NCI-H774 (cell line): ENCODE measurements around the gene SLC45A3.
A peak's percentile ranks its signal among the peaks of the same experiment; 100 is the strongest.
"Not testable (repeated sequence)": the region's sequence is repeated elsewhere in the genome, so short reads cannot be mapped to it uniquely, and the experiment has no call there.

Experiments
- DNase-seq: peaks from one replicate; lab custom pipeline; 2025; lab: John Stamatoyannopoulos, UW

Gene SLC45A3, protein sequence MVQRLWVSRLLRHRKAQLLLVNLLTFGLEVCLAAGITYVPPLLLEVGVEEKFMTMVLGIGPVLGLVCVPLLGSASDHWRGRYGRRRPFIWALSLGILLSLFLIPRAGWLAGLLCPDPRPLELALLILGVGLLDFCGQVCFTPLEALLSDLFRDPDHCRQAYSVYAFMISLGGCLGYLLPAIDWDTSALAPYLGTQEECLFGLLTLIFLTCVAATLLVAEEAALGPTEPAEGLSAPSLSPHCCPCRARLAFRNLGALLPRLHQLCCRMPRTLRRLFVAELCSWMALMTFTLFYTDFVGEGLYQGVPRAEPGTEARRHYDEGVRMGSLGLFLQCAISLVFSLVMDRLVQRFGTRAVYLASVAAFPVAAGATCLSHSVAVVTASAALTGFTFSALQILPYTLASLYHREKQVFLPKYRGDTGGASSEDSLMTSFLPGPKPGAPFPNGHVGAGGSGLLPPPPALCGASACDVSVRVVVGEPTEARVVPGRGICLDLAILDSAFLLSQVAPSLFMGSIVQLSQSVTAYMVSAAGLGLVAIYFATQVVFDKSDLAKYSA

DNA sequence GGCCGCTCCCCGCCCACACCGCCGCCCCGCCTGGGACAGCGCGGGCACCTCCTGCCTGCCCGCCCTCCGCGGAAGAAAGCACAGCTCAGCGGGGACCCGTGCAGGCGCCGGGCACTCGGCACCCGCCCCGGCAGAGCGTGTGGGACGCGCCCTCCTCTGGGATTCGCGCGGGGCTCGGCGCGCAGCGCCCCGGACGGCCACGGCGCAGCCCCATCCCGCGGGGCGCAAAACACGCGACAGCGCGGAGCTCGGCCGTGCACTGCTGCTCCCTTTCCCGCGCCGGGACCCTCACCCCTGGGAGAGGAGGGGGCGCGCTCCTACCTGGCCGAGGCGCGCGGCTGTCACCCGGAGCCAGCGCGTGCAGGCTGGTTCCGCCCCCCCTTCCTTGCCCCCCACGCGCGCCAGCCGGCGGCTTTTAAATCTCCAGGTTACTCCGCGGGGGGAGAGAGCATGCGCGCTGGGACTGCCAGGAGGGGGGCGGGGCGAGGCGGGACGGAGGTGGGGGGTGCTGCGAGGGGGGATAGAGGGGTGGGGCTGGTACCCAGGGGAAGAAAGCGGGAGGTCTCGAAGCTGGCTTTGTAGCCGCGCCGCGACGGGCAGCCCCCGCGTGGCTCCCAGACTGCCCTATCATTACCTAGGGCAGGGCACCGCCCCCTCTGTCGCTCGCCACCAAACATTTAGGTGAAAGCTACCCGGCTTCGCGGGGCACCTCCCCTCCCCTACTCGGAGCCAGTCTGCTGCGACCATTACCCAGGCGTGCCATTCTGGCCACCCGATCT, at the start of gene SLC45A3:
SLC45A3 (minus strand) TSS at position 437 of the 779 bp plus-strand sequence. CDS start 15,853 bp downstream, outside the sequence.
- peak; percentile 53 for DNase-seq

DNA sequence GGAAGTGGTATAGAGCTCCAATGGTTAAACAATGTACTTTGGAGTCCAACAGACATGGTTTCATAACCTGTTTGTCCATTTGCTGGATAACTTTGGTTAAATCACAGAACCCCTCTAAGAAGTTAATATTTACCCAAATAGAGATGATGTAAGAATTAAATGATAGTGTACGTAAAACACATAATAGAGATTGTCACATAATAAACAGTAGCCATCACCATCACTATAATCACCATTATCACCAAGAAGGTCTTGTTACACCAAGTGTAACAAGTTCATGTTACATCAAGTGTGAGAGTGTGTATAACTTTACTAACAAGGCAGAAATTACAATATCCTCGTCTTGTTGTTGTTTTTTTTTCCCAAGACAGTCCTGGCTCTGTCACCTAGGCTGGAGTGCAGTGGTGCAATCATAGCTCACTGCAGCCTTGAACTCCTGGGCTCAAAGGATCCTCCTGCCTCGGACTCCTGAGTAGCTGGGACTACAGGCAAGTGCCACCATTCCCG, 46.4 kb upstream of the SLC45A3 start:
- DNase-seq, result no peak

DNA sequence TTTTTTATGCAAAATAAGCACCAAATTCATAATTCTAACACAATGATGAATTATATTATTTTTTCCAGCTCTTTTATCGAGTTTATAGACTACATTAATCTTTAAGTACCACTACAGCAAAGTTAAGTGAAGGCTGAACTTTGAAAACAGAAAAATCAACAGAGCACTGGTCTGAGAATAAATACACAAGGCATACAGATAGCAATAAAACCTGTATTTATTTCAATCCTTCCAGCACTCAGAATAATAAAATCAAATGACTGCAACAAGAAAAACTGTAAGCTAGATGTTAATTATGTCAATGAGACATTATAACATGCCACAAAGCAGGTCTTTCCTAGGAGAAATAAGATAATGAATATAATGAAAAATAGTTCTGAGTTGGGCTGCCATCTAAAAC, 45.2 kb upstream of the SLC45A3 start:
- no peak for DNase-seq

DNA sequence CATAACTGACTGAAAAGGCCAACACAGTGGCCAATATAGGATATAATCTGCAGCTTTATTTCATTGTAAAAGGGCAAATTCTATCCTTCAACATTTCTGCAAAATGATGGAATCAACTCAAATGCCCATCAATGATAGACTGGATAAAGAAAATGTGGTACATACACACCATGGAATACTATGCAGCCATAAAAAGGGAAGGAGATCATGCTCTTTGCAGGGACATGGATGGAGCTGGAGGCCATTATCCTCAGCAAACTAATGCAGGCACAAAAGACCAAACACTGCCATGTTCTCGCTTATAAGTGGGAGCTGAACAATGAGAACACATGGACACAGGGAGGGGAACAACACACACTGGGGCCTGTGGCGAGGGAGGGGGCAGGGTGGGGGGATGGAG, 40.4 kb upstream of the SLC45A3 start:
- not testable (repeated sequence) for DNase-seq

DNA sequence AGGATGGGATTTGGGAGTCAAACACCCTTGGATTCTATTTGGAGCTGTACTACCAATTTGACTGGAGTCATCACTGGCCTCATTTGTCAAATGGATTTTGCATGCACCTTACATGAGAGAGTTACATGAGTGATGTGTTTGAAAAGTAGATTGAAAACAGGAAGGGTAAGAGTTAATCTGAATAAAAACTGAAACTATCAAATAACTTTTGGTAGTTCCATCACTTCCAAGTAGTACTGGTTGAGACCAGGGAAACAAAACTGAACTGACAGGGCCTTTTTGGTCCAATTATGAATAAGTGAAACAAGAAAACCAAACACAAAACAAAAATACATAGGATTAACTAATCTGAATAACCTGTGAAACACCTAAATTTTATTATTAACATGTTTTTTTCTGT, 39.5 kb upstream of the SLC45A3 start:
- no peak for DNase-seq

DNA sequence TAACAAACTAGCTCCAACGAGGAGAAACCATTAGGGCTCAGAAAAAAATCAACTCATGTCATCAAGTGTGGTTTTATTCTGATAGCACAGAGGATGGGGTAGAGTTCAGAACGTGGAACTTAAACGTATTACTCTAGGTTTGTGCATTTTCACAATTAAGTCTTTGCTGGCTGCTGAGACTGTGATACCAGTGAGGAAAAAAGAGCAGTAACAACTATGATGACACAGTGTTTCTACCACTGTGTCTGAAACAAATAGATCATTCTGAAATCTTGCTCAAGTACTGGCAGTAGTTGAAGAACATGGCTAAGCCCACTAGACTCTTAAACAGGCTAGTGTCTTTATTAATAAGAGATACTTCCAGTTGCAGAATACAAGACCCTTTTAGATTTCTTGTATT, 38.7 kb upstream of the SLC45A3 start:
- no peak for DNase-seq

DNA sequence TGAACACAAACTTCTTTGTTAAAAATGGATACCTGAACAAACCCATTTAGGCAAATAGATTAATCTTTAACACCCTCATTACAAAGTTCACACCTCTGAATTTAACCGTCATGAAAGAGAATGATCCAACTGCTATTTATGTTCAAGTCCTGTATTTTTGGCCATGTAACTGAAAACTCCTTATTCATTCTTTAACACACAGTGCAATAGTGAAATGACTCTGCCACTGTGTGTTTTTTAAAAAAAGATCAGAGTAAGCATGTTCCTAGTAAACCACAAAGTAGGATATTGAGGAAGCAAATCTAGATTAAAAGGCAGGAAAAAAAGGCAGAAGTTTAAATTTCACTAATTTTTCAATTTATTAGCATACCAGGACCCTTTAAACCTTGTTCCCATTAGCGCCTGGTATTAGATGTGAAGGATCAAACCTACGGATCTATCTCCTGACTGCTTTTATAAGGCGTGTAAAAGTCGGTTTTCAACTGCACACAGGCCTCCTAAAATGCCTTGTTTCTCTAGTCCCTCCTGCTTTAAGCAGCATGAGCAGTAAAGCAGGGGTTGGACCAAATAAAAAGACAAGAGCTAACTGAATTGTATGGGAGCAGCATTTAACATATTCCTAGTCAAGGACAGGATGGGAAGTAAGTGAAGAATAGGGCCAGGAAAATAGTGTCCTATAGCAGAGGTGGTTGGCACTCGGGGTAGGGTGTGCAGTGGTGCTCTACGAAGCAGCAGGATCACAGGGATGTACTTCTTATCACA, 36.2 kb upstream of the SLC45A3 start:
- no peak for DNase-seq

DNA sequence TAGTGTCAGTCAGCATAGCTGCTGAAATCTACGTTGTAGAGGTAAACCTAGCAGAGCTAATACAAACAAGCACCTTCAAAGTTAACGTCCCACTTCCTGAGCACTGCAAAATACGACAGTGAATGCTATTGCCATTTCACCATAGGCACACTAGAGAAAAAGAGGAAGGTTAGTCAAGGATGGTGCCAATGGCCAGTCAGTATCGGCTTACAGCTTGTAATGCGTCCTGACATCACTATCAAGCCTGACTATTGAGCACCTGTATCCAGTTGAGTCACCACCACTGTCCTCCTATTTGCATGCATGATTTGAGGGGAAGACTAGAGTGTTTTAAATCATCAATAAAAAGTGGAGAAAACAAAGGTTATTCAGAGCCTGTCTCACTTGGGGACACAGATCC, 35.3 kb upstream of the SLC45A3 start:
- no peak for DNase-seq

DNA sequence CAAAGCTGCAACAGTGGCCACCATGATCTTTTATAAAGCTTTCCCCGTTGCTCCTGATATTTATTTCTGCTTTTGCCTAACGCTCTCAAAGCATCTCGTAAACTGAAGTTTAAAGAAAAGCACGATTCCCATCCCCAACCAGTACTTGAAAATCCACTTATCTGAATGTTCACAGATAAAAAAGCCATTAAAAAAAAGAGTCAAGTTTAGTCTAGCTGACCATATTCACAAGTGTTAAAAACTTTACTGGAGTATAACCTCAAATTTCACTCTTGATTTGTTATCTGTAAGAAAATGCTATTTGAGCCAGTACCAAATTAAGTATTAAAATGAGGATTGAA, 34.6 kb upstream of the SLC45A3 start:
- DNase-seq, result no peak

DNA sequence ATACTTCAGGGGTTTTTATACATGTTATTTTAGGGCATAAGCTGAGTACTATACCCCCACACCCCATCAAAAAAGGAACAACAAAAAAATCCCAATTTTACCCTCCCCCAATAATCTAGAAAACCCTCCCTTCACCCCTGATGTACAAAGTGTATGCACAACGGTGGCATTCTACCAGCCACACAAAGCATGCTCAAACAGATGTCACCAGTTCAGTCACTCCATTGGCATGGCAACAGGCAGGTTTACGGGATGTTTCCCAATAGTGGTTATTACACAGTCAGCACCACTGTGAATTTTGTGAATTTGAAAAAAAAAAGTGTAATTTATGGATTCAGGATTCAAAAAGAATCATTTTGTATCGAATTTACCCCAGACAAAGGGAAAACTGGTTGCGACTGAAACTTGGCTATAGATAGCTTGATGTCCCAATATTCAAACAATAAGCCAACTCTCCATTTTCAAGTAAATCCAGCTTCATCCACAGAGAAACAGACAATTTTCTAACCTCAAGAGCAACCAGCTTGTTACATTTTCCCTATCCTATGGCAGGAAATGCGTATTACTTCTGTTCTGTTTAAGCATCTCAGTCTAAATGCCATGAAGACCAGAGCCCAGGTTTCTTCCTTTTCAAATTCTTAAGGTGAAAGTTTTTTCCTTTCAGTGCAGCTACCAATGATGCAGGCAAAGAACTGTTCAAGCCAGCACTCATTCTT, 34.0 kb upstream of the SLC45A3 start:
- DNase-seq, result no peak

DNA sequence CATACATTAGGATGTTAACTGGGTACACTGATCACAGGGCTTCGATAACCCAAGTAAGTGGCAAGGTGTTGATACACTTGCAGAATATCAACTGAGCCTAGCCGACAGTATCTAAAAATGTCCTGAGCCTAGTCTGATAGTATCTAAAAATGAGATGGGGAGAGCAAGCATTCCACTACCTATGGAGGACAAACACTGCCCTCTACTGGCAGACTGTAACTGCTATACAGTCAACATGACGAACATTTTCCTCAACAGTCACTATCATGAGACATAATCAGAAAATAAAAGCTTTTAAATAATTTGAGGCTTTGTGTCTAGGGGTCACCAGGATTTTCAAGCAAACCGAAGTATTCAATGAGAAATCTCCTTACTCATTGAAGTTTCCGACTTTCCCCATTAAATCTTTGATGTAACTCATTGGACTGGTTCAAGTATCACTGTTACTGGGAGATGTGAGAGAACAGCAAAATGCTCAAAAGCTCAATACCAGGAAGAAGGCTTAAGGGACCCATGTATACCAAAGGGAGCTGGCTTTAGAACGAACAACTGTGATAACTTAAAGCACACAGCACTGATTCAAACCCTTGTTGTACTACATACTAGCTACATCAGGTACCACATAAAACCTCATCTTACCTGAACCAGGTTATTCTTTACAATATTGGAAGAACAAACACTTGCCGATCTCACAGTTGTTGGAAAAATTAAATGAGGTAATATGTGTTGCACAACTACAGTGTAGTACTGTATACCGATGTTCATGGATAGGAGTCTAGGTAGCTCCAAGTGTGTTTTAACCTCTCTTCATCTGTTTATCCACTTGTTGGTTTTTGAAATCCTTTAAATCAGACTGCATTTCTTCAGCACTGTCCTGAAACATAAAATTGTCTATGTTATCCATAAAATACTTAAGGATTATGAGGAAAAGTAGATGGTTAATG, 31.1 kb upstream of the SLC45A3 start:
- peak; percentile 54 for DNase-seq

DNA sequence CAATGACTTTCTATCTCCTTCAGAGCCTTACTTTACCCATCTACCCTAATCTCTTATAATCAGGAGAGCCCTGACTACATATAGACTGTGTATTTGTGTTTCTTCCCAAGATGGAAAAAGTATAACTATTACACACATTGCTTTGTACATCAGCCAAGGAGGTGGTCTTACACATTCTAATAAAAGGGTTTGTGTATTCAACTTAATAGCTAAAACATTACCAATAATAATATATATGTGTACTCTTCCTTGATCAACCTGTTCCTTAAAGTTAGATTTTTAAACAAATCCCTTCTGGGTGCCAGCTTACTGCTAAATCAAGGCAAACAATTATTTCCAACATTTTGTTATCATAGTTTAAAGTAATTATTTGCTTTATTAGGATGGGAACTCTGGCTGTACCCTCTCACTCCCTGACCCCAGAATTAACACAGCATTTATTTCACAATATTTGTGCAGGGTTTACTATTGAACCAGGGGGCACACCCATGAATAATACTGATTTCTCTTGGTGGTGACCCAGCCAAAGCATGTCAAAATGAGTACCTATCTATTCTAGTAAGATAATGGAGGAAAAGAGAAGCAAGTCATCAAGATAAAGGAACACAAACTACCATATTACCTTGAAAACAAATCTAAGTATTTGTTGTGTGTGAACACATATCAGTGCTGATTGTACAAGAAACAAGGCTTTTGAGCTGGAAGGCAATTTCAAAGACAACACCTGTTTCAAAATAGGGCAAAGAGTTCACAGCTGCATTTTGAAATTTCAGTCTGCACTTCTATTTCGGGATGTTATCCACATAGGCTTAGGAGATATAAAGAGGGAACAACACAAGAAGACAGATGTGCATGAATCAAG, 30.1 kb upstream of the SLC45A3 start:
- DNase-seq, result no peak

DNA sequence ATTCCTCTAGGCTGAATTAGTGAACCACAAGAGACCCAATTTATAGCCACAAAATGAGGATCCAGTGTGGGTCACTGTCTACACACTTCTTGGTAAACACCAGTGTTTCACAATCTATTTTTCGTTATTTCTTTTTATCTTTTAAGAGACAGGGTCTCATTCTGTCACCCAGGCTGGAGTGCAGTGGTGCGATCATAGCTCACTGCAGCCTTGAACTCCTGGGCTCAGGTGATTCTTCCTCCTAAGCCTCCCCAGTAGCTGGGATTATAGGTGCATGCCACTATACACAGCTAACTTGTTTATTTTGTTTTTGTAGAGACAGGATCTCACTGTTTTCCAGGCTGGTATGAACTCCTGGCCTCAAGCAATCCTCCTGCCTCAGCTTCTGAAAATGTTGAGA, 29.3 kb upstream of the SLC45A3 start:
- no peak for DNase-seq

DNA sequence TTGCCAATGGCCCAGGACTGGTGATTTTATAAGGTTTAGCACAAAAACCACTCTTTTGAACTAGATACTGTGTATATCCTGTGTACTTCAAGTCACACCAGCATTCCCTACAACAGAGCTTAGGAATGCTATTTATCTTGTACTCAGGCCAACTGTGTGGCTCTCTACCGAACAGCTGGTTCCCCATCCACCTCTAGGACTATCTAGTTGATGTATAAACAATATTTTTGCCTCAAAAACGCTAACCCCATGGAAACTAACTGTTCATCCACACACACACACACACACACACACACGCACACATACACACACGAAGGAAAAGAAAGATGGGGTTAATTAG, 28.7 kb upstream of the SLC45A3 start:
- no peak for DNase-seq

DNA sequence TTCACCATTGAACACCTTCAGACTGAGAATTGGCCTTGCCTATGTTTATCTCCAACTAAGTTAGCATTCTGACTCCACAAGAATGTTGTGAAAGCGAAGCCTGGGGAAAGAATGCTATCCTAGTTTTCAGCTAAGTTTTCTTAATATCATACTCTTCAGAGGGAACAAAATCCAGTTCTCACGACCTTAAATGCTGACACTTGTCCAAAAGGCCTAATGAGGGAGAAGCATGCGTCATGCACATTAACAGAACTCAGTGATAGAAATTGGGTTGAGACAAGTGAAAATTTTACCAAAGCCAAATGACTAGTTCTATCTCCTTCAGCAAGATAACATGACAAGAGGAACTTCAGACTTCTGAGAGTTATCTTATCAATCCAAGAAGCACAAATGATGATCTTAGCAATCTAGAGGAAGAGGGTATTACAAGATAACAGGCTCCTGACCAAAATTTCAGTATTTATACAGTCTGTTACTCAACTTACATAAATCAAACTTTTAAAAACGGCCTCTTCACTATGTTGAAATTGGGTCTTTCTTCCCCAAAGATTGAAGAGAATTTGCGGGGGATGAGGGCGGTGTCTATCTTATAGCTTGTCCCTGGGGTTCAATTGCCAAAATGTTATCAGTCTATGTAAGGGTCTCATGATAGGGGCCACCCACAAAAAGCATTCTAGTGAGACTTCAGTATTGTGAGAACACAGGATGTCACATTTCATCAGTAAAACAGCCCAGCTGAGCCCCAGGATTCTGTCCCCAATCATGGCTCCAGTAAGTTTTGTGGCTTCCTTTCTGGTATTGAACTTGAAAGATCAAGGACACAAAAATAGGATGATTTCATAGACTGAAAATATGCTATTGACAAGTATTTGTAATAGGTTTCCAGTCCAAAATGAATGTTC, 26.5 kb upstream of the SLC45A3 start:
- DNase-seq, result no peak

DNA sequence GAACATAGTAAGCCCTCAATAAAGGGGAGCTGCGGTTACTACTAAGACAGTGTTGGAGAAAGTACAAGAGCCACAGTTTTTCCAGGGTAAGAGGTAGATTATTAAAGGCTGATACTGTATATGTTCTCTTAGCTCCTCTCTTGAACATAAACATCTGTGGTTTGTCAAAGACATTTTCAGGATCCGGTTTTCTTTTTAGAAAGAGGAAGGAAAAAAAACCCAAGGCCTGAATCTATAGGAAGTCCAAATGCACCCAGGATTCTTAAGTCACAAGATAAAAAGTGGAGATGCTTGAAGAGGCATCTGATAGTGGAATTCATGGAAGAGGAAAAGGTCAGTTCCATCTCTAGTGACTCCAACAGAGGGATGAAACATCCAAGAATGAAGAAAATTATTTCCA, 24.6 kb upstream of the SLC45A3 start:
- DNase-seq, result no peak

DNA sequence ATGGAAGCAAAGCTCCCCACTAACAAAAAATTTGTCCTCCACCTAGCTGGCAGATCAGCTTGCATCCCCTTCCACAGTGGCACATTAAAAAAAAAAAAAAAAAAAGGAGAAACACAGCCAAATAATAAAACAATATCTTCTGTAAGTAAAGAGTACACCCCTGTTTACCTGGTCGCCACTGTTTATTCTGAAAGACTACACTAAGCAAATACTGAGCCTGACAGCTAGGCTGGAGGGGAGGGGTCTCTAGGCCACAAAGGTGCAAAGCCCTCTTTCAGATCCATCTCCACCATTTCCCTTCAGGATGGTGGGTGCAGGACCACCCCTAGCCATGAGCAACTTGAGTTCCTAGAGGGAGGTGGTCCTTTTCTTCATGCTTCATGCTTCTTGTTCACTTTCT, 22.8 kb upstream of the SLC45A3 start:
- DNase-seq, result no peak

DNA sequence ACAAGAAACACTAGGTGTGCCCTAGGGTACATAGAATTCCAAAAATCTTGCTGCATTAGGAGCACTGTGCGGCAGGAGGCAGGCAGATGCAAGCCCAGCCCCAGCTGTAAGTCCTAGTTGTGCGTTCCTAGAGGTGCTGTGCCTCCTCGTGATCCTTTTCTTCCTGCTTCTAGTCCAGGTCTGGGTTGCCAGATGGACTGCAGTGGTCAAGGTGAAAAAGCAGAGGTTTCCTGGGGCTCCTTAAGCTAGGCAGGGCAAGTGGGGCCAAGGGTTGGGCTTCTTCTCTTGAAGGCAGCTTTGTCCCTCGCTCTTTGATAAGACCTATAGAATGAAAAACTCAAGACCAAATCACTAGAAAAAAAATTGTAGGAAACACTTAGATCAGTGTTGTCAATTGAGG, 21.6 kb upstream of the SLC45A3 start:
- no peak for DNase-seq

DNA sequence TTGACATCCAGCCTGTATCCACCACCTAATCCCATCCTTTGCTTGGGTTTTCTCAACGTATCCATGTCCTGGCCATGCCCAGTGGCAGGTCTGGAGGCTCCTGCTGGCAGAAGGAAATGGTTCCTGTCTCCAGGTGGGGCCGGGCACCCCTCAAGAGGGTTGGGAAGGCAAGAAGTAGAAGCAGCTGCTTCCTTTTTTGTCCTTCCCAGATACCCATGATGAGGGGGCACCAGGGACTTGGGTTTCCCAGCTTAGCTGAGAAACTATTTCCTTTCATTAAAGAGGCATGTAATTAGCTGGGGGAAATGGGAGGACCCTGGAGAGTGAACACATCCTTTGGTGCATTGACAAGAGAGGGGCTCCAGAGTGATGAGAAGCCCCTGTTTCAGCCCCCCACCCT, 21.1 kb upstream of the SLC45A3 start:
- no peak for DNase-seq
